ENCODE results near the gene SMG9.

Gene SMG9

DNA sequence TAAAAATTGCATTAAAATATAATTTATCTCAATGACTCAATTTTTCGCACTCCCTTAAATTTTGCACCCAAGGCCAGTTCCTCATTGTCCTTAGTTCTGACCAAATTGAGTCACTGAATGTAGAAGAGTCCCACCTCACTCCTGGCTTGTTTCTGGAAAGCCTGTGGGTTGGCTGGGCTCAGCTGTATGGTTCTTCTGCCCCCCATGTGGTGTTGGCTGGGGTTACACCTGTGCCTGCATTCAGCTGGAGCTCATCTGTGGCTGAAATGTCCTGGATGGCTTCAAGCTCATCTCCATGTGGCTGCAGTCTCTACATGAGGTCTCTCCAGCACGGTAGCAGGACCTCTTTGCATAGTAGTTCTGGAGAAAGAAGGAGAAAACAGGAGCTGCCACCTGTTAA is 46.0 kb downstream of the SMG9 start:
- Histone ChIP-seq H2AFZ (ENCODE audit: low read depth, low read length) (no peak overlapping the region), H3K27ac (ENCODE audit: low read length) (no peak overlapping the region), H3K4me1 (ENCODE audit: low read length) (peaks cover 5% of the 10 kb centered on the region; the same call in 1 of the 2 replicates), H3K9ac (ENCODE audit: low read length) (no peak overlapping the region), H3K36me3 (replicated peaks; ENCODE audit: low read depth, low read length) (peaks cover 3% of the 10 kb centered on the region), H3K4me3 (ENCODE audit: low read length) (no peak overlapping the region), H3K9me3 (ENCODE audit: insufficient read depth, low read length) (peaks cover 6% of the 10 kb centered on the region; the same call in 1 of the 2 replicates), H3K4me2 (ENCODE audit: low read length) (no peak overlapping the region), H4K20me1 (ENCODE audit: insufficient read depth, low read length) (no peaks in the 10 kb centered on the region), H3K27me3 (ENCODE audit: low read depth, low read length) (peaks cover 5% of the 10 kb centered on the region), H3K79me2 (ENCODE audit: low read length) (no peaks in the 10 kb centered on the region)
- TF ChIP-seq EZH2phosphoT487 (IDR thresholded peaks at IDR 0.05; ENCODE audit: low read depth), result no peak
- TF ChIP-seq, protein P1, sequence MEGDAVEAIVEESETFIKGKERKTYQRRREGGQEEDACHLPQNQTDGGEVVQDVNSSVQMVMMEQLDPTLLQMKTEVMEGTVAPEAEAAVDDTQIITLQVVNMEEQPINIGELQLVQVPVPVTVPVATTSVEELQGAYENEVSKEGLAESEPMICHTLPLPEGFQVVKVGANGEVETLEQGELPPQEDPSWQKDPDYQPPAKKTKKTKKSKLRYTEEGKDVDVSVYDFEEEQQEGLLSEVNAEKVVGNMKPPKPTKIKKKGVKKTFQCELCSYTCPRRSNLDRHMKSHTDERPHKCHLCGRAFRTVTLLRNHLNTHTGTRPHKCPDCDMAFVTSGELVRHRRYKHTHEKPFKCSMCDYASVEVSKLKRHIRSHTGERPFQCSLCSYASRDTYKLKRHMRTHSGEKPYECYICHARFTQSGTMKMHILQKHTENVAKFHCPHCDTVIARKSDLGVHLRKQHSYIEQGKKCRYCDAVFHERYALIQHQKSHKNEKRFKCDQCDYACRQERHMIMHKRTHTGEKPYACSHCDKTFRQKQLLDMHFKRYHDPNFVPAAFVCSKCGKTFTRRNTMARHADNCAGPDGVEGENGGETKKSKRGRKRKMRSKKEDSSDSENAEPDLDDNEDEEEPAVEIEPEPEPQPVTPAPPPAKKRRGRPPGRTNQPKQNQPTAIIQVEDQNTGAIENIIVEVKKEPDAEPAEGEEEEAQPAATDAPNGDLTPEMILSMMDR (IDR thresholded peaks at IDR 0.05; ENCODE audit: low read depth, low read length), result no peak

DNA sequence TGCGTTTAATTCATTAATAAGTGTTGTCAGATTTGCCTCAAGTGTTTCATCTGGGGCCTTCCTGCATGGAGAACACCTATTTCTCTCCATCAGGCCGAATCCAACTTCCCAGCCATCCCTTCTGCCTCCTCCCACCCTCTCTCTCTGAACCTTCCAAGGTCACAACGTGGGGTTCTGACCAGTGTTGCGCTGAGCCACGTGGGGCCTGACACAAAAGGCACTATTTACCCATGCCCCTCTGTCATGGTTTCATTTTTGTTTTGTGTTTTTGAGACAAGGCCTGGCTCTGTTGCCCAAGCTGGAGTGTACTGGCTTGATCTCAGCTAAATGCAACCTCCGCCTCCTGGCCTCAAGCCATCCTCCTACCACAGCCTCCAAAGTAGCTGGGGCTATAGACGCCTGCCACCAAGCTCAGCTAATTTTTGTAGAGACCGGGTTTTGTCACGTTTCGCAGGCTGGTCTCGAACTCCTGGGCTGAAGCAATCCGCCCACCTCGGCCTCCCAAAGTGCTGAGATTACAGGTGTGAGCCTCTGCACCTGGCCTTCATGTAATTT is 47.5 kb downstream of the SMG9 start:
- H3K79me2 ChIP-seq (ENCODE audit: low read length), result no peaks in the 10 kb centered on the region
- no peak overlapping the region for H3K4me2 ChIP-seq (ENCODE audit: low read length)
- peaks cover 4% of the 10 kb centered on the region; the same call in 1 of the 2 replicates for H3K4me1 ChIP-seq (ENCODE audit: low read length)
- H4K20me1 ChIP-seq (ENCODE audit: insufficient read depth, low read length), result no peaks in the 10 kb centered on the region
- H3K36me3 ChIP-seq (replicated peaks; ENCODE audit: low read depth, low read length), result peaks cover 3% of the 10 kb centered on the region
- peaks cover 6% of the 10 kb centered on the region; the same call in 1 of the 2 replicates for H3K9me3 ChIP-seq (ENCODE audit: insufficient read depth, low read length)
- H2AFZ ChIP-seq (ENCODE audit: low read depth, low read length), result no peak overlapping the region
- no peak overlapping the region for H3K9ac ChIP-seq (ENCODE audit: low read length)
- no peak overlapping the region for H3K4me3 ChIP-seq (ENCODE audit: low read length)
- no peaks in the 10 kb centered on the region; the same call in 1 of the 2 replicates for H3K27me3 ChIP-seq (ENCODE audit: low read depth, low read length)
- H3K27ac ChIP-seq (ENCODE audit: low read length), result no peak overlapping the region
- TF ChIP-seq EZH2phosphoT487 (IDR thresholded peaks at IDR 0.05; ENCODE audit: low read depth), result no peak
- TF ChIP-seq, protein P1 (IDR thresholded peaks at IDR 0.05; ENCODE audit: low read depth, low read length), result no peak

DNA sequence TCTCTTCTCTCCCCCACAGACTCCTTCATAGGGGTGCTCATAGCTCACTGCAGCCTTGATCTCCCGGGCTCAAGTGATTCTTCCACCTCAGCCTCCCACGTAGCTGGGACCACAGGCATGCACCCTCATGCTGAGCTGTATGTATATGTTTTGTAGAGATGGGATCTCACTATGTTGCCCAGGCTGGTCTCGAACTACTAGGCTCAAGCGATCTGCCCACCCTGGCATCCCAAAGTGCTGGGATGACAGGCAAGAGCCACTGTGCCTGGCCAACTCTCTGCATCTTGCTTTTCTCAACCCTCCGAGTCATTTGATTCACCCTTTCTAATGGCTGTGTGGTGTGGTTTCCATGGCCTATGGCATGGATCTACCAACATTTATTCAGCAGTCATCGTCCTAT is 49.0 kb downstream of the SMG9 start:
- Histone ChIP-seq H4K20me1 (ENCODE audit: insufficient read depth, low read length) (no peaks in the 10 kb centered on the region), H3K27ac (ENCODE audit: low read length) (no peak overlapping the region), H2AFZ (ENCODE audit: low read depth, low read length) (no peak overlapping the region), H3K9me3 (ENCODE audit: insufficient read depth, low read length) (peaks cover 6% of the 10 kb centered on the region; the same call in 1 of the 2 replicates), H3K4me1 (ENCODE audit: low read length) (peaks cover 13% of the 10 kb centered on the region), H3K4me3 (ENCODE audit: low read length) (no peak overlapping the region), H3K4me2 (ENCODE audit: low read length) (no peak overlapping the region), H3K9ac (ENCODE audit: low read length) (no peak overlapping the region), H3K36me3 (replicated peaks; ENCODE audit: low read depth, low read length) (peaks cover 3% of the 10 kb centered on the region), H3K27me3 (ENCODE audit: low read depth, low read length) (no peaks in the 10 kb centered on the region; the same call in 1 of the 2 replicates), H3K79me2 (ENCODE audit: low read length) (no peaks in the 10 kb centered on the region)
- TF ChIP-seq, protein P1 (IDR thresholded peaks at IDR 0.05; ENCODE audit: low read depth, low read length), result no peak
- no peak for TF ChIP-seq EZH2phosphoT487 (IDR thresholded peaks at IDR 0.05; ENCODE audit: low read depth)

DNA sequence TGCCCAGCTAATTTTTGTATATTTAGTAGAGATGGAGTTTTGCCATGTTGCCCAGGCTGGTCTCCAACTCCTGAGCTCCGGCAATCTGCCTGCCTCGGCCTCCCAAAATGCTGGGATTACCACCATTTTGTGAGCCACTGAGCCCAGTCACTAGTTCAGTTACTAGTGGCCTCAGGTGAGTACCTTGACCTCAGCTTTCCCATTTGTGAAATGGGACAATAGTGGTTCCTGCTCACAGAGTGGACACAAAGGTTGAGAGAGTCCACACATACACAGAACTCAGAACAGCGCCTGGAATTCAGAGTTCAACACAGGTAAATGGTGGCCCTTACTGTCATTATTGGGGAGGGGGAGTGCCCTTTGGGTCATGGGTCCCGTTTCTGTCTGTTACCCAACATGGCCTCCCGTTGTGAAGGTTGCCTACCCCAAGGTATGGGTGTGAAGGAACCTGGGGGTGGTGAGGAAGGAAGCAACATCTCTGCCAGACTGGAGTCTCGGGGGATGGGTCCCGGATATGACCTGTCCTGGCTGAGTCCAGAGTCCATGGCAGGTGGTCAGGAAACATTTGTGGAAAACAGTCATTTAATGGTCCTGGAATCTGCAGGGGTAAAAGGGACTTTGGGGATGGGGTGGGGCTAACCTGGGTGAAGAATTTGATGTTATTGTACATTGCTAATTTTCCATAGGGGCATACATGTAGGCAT is 50.6 kb downstream of the SMG9 start:
- H3K27ac ChIP-seq (ENCODE audit: low read length), result no peak overlapping the region
- no peak overlapping the region for H3K4me3 ChIP-seq (ENCODE audit: low read length)
- 0 out of 2 replicates have a peak overlapping the region, but pooled peaks have one; percentile 49 for H2AFZ ChIP-seq (ENCODE audit: low read depth, low read length)
- peaks cover 23% of the 10 kb centered on the region for H3K4me1 ChIP-seq (ENCODE audit: low read length)
- H3K9ac ChIP-seq (ENCODE audit: low read length), result no peak overlapping the region
- H3K36me3 ChIP-seq (replicated peaks; ENCODE audit: low read depth, low read length), result peaks cover 3% of the 10 kb centered on the region
- no peak overlapping the region for H3K4me2 ChIP-seq (ENCODE audit: low read length)
- no peaks in the 10 kb centered on the region for H4K20me1 ChIP-seq (ENCODE audit: insufficient read depth, low read length)
- H3K79me2 ChIP-seq (ENCODE audit: low read length), result no peaks in the 10 kb centered on the region
- peaks cover 6% of the 10 kb centered on the region; the same call in 1 of the 2 replicates for H3K9me3 ChIP-seq (ENCODE audit: insufficient read depth, low read length)
- no peaks in the 10 kb centered on the region; the same call in 1 of the 2 replicates for H3K27me3 ChIP-seq (ENCODE audit: low read depth, low read length)
- TF ChIP-seq EZH2phosphoT487 (IDR thresholded peaks at IDR 0.05; ENCODE audit: low read depth), result no peak

All from OCI-LY3 (cell line).